KMS-11 (cell line): ENCODE measurements around the gene PRICKLE4.

Experiments
- H2AFZ ChIP-seq: fragments of 200-600 bp; sonication (generic); 2 replicates; pipeline ENCODE4 v1.6.1; 2016; ENCODE audit warnings: antibody characterized with exemption, mixed run types, low read depth
- H3K27ac ChIP-seq: fragments of 200-600 bp; sonication (generic); 2 replicates; pipeline ENCODE4 v1.6.1; 2016; ENCODE audit warnings: mild to moderate bottlenecking, mixed run types
- H3K27me3 ChIP-seq: fragments of 200-600 bp; sonication (generic); 2 replicates; pipeline ENCODE4 v1.6.1; 2017; ENCODE audit warnings: mild to moderate bottlenecking, low read depth, mixed run types, moderate library complexity; ENCODE audit not compliant: insufficient read depth
- H3K36me3 ChIP-seq: fragments of 200-600 bp; sonication (generic); 2 replicates; pipeline ENCODE4 v1.6.1; 2017; ENCODE audit warnings: mild to moderate bottlenecking, mixed run types; ENCODE audit not compliant: insufficient read depth
- H3K4me1 ChIP-seq: fragments of 200-600 bp; sonication (generic); 2 replicates; pipeline ENCODE4 v1.6.1; 2016; ENCODE audit warnings: mild to moderate bottlenecking, low read depth, mixed run types; ENCODE audit not compliant: poor library complexity, severe bottlenecking
- H3K4me2 ChIP-seq: fragments of 200-600 bp; sonication (generic); 2 replicates; pipeline ENCODE4 v1.7.0; 2016; ENCODE audit warnings: mild to moderate bottlenecking, mixed run types
- H3K4me3 ChIP-seq: fragments of 200-600 bp; sonication (generic); IDR thresholded peaks from 2 replicates; pipeline ENCODE4 v1.6.1; 2017; ENCODE audit warnings: low read depth, low read length, mixed read lengths; ENCODE audit not compliant: insufficient read depth
- H3K79me2 ChIP-seq: fragments of 200-600 bp; sonication (generic); 2 replicates; pipeline ENCODE4 v1.6.1; 2016; ENCODE audit warnings: low read depth, mixed run types; ENCODE audit not compliant: insufficient read depth
- H3K9ac ChIP-seq: fragments of 200-600 bp; sonication (generic); 2 replicates; pipeline ENCODE4 v1.6.1; 2016; ENCODE audit warnings: mild to moderate bottlenecking, mixed run types
- H4K20me1 ChIP-seq: fragments of 200-600 bp; sonication (generic); 2 replicates; pipeline ENCODE4 v1.6.1; 2016; ENCODE audit warnings: mild to moderate bottlenecking, mixed run types; ENCODE audit not compliant: insufficient read depth
- CTCF ChIP-seq: fragments of 200-600 bp; sonication (generic); conservative IDR thresholded peaks from 2 replicates; pipeline ENCODE4 v1.6.1; 2017; ENCODE audit warnings: low read depth, mild to moderate bottlenecking, antibody characterized with exemption, low read length, moderate library complexity, mixed read lengths

The PRICKLE4 gene

GRCh38 chr6:41757931-41758640 is 22.5 kb upstream of the PRICKLE4 start:
- H3K9ac ChIP-seq: no peak overlapping the region
- H3K36me3 ChIP-seq: no peaks in the 10 kb centered on the region
- no peaks in the 10 kb centered on the region for H3K27me3 ChIP-seq
- no peak overlapping the region for H2AFZ ChIP-seq
- no peak for TF ChIP-seq CTCF
- no peak overlapping the region for H3K27ac ChIP-seq
- H3K4me1 ChIP-seq: no peaks in the 10 kb centered on the region
- no peaks in the 10 kb centered on the region for H3K79me2 ChIP-seq
- H3K4me2 ChIP-seq: no peak overlapping the region
- no peak overlapping the region for H3K4me3 ChIP-seq
- H4K20me1 ChIP-seq: no peaks in the 10 kb centered on the region

- Histone ChIP-seq H3K4me1 (no peaks in the 10 kb centered on the region), H3K79me2 (no peaks in the 10 kb centered on the region), H3K27me3 (no peaks in the 10 kb centered on the region), H3K4me2 (no peak overlapping the region), H3K4me3 (no peak overlapping the region), H4K20me1 (no peaks in the 10 kb centered on the region), H3K9ac (no peak overlapping the region), H2AFZ (no peak overlapping the region), H3K27ac (no peak overlapping the region), H3K36me3 (no peaks in the 10 kb centered on the region)
- TF ChIP-seq CTCF: no peak
These were observed 21.9 kb upstream of the PRICKLE4 start for GRCh38 chr6:41758641-41759035.

GRCh38 chr6:41759106-41759904 is 21.3 kb upstream of the PRICKLE4 start:
- Histone ChIP-seq H3K27ac (no peak overlapping the region), H3K4me1 (no peaks in the 10 kb centered on the region), H3K79me2 (no peaks in the 10 kb centered on the region), H3K4me3 (no peak overlapping the region), H3K27me3 (no peaks in the 10 kb centered on the region), H3K9ac (no peak overlapping the region), H4K20me1 (no peaks in the 10 kb centered on the region), H3K4me2 (no peak overlapping the region), H2AFZ (no peak overlapping the region), H3K36me3 (no peaks in the 10 kb centered on the region)
- TF ChIP-seq CTCF: no peak

GRCh38 chr6:41759905-41760579 is 20.5 kb upstream of the PRICKLE4 start:
- Histone ChIP-seq H3K4me2 (no peak overlapping the region), H3K27me3 (no peaks in the 10 kb centered on the region)
- no peak for TF ChIP-seq CTCF

More at GRCh38 chr6:41759905-41760579, 20.5 kb upstream of the PRICKLE4 start:
- Histone ChIP-seq H3K27ac (no peak overlapping the region), H3K4me3 (no peak overlapping the region), H3K36me3 (no peaks in the 10 kb centered on the region), H3K79me2 (no peaks in the 10 kb centered on the region), H3K4me1 (no peaks in the 10 kb centered on the region), H2AFZ (no peak overlapping the region), H4K20me1 (no peaks in the 10 kb centered on the region), H3K9ac (no peak overlapping the region)
